T-helper 1 cell (primary cell): Measurements from ENCODE around the gene ZBTB11.
"Not testable (repeated sequence)": the region's sequence is repeated elsewhere in the genome, so short reads cannot be mapped to it uniquely, and the experiment has no call there.

Experiments used
- DNase-seq, 5 donors: peaks; one replicate each; pipeline ENCODE4 v3.0.0-alpha.2; 2012 to 2020
- total RNA-seq, 4 donors: gene quantifications; one replicate each; lab custom pipeline; 2026; lab: John Stamatoyannopoulos, UW

The ZBTB11 gene, protein sequence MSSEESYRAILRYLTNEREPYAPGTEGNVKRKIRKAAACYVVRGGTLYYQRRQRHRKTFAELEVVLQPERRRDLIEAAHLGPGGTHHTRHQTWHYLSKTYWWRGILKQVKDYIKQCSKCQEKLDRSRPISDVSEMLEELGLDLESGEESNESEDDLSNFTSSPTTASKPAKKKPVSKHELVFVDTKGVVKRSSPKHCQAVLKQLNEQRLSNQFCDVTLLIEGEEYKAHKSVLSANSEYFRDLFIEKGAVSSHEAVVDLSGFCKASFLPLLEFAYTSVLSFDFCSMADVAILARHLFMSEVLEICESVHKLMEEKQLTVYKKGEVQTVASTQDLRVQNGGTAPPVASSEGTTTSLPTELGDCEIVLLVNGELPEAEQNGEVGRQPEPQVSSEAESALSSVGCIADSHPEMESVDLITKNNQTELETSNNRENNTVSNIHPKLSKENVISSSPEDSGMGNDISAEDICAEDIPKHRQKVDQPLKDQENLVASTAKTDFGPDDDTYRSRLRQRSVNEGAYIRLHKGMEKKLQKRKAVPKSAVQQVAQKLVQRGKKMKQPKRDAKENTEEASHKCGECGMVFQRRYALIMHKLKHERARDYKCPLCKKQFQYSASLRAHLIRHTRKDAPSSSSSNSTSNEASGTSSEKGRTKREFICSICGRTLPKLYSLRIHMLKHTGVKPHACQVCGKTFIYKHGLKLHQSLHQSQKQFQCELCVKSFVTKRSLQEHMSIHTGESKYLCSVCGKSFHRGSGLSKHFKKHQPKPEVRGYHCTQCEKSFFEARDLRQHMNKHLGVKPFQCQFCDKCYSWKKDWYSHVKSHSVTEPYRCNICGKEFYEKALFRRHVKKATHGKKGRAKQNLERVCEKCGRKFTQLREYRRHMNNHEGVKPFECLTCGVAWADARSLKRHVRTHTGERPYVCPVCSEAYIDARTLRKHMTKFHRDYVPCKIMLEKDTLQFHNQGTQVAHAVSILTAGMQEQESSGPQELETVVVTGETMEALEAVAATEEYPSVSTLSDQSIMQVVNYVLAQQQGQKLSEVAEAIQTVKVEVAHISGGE
- 183 to 228 (median 217) reads per million in 4 donors for total RNA-seq

DNA sequence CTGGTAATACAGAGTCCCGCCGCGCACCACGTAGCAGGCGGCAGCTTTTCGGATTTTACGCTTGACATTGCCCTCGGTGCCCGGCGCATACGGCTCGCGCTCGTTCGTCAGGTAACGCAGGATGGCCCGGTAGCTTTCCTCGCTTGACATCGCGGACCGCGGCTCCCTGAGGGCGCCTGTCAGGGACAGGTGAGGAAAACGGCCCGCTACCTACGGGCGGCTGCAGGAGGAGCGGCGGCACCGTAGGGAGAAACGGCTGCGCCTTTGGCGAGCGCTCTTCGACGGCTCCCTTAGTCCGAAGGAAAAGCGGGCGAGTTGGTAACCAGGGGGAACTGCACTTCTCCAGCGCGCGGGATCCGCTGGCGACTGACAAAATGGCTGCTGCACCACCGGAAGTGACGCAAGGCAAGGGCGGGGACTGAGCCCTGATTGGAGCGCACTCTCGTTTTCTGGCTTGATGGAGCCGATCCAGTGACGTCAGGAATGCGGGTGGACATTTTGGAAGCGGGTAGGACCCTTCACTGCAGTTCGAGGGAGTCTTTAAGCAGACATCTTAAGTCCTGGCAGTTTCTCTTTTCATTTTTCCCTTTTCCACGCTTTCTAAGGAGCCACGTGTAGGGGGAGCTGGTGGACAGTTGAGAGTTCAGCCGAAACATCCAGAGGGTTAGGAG, at the start of gene ZBTB11:
Gene ZBTB11, minus strand, starts transcription at position 368 of the 671 bp plus-strand sequence. Its CDS starts 218 bp downstream, at position 150.
- DNase-seq = peak; percentile 97 to 100 (median 99)

DNA sequence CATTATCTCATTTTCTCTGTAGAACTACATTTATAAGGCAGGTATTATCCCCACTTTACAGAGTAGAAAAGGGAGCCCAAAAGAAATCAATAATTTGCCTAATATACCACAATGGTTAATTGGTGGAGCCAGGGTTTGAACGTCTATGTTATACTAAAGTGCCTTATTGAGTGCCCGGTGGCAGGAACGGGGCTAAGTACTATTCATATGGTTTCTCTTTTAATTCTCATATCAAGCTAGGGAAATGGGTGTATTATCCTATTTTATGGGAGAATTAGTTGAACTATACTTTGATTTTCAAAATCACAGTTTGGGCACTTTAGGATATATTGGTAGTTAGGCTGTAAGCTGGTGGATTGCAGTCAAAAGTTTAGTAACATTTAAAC, 49.0 kb upstream of the ZBTB11 start:
- no peak for DNase-seq

DNA sequence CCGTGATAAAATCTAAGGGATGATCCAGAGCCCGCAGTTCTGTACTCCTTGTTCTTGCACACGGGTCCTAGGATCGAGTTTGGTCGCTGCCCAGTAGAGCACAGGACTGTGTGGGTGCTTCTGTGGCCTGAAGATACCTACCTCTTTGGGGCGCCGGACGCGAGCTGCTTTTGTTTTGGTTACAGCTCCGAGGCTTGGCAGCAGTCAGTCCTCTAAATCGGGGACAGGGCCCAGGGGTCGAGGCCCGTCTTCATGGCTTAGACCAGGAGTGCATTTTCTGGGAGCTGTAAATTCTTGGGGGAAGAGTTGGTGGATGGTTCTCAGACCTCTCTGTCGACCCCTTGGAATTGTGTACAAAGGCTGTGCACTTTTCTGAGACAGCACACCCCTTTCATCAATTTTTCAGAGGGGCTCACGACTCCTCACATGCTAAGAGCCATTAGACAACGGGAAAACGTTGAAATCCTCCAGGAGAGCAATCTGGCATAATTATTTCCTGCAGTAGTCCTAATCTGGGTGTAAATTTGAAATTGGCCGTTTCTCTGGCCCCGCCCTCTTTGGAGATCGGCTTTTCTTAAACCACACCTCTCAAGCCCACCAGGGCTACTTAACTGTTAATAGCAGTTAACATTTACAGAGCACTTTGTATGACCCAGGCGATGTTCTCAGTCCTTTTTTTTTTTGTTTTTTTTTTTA, 48.4 kb upstream of the ZBTB11 start:
- peak in 4 of 5 donors; percentile 13 to 20 (median 16) for DNase-seq

DNA sequence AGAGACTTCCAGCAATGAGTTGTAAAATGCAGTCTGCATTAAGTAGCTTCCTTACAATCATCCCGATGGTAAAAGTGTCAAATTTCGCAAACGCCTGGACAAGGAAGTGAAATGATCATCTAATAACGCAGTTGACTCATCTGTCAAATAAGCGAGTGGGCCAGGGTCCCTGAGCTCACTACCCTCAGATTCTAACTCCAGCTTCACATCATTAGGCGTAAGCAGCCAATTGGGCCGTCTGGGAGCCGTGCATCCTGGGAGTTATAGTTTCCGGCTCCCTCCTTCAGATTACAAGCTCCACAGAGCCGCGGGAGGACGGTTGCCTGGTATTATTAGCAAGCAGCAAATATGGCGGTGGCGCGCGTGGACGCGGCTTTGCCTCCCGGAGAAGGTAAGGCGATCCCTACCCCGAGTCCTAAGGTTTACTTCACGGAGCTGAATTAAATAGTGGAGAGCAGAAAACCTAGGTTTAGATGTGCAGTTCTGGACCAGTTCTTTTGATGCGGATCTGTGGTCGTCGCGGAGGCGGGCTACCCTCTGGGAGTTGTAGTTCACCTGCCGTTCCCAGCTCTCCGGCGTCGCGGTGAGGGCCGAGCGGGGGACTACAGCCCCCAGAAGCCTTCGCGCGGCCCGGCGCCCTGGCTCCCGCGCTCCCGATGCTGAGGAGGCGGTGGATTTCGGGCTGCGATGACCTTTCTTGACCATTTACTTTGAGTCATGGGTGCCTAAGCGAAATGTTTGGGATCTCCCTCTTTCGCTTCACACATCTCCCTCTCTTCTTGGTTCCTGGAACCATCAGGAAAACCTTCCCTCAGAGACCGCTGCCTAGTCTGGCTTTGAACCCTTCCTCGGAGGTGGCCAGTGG, 47.6 kb upstream of the ZBTB11 start, which contains the start of gene CEP97:
Gene CEP97, plus strand, starts transcription at position 286 of the 865 bp plus-strand sequence. Its CDS starts 63 bp downstream, at position 349.
- peak; percentile 67 to 91 (median 80) for DNase-seq

DNA sequence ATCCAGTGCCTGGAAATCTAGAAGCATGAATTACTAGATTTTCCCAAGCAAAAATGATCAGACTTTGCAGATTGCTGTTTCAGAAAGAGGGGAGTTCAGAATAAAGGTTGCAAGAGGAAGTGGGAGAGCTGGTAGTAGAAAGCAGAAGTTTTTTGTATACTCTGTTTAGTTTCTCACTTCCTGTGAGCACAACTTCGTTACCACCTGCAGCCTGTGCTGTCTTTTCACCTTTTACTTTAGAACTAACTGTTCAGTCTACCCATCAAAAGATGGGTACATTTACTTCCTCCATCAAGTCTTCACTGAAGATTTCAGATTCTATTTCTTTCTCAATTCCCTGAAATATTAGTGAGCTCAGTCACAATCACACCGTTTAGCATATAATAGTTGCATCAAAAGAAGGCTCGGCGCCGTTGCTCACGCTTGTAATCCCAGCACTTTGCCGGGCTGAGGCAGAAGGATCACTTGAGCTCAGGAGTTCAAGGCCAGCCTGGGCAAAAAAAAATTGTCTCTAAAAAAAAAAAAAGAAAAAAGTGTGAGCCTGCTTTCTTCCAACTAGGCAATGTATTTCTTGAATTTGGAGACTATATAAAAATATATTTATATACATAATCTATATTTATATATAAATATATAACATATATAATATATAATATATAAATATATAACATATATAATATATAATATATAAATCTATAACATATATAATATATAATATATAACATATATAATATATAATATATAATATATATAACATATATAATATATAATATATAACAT, 45.7 kb upstream of the ZBTB11 start:
- peak in 2 of 5 donors; percentile 3 to 72 for DNase-seq

DNA sequence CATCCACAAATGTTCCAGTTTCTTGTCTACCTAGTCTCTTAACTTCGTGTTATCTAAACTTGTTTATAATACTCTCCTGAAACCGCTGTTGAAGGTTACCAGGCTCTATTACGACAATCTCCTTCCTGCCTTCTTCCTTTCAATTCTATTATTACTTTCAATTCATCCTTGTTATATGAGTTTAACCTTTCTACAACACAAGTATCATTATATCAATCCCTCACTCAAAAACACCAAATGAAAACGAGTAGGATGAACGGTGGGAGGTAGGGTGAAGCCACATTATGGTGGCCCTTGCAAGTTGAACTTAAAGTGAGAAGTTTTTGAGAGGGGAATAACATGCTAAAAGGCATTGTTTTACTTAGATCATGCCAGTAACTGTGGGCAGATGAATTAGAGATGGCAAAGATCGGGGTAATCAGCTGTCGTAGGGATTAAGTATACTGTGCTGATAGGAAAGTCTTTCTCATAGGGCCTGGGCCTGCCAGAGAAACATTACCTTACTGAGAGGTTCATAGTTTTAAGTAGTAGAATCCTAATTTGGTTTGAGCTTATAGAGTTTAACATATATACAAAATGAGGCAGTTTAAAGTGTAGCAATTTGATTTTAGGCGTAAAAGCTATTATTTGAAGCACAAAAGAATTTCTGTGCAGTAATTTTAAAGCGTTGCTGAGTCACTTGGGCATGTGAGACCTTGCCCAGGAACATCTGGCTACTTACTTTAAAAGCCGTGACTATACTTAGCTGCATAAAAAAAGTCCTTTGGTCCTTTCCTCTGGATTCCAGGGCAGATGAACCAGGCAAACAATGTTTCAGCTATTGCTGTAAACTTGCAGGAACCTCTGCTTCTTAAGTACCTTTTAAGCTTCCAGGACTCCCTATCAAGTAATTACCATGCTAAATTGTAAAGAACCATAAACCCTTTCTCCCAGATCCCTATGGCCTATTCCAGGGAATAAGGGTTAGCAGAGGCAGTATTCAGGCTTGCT, 44.2 kb upstream of the ZBTB11 start:
- peak in 1 of 5 donors; percentile 52 for DNase-seq

DNA sequence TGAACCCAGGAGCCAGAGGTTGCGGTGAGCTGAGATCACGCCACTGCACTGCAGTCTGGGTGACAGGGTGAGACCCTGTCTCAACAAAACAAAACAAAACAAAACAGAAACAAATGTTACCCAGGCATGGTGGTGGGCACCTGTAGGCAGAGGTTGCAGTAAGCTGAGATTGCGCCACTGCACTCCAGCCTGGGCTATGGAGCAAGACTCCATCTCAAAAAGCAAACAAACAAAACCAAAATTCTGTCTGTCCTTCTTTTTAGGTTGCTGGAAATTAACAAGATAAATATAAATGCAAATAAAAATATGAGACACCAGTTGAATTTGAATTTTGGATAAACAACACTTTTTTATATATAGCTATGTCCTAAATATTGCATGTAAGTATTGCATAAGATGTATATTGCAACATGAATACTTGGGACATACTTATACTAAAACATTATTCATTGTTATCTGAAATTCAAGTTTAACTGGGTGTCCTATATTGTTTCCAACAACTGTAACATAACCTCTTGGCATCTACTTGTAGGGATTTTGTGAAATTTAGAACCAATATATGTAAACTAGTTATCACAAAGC, 42.8 kb upstream of the ZBTB11 start:
- DNase-seq = no peak

DNA sequence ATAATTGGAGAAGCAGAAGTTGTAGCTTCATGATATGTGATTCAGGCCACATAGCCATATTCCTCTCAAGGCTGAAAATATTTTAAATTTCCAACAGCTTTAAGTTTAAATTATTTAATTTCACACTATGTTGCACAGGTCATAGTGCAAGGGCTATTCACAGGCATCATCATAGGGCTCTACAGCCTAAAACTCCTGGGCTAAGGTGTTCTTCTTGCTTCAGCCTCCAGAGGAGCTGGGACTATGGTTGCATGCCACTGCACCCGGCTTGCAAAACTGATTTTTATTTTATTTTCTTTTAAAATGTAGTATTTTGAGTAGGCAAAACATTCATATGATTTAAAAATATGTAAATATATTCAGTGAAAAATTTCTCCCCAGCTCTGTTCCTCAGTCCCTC, 41.5 kb upstream of the ZBTB11 start:
- DNase-seq = no peak

DNA sequence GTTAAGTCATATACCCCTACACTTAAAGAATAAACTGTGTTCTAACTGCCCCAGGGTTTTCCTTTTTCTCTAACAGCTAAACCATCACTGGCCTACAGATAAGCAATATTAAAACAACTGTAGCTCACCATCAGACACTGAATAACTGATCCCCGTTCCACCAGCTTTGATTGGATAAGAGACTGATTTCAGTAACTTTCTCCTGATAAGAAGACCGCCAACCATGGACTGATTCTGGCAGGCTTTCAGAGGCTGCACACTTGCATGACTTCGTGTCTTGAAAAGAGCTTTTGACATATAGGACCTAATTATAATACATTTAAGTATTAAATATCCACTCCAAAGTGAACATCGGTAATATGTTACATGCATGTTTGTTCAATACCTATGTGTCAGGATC, 32.2 kb upstream of the ZBTB11 start:
- DNase-seq = no peak

DNA sequence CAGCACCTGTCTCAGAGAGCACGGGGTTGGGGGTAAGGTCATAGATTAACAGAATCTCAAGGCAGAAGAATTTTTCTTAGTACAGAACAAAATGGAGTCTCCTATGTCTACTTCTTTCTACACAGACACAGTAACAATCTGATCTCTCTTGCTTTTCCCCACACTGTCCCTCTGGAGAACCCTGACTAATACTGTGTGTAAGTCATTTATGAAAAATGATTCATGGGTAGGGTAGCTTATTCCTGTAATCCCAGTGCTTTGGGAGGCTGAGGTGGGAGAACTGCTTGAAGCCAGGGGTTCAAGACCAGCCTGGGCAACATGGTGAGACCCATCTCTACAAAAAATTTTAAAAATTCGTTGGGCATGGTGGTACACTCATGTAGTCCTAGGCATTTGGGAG, 27.7 kb upstream of the ZBTB11 start:
- DNase-seq = not testable (repeated sequence)

DNA sequence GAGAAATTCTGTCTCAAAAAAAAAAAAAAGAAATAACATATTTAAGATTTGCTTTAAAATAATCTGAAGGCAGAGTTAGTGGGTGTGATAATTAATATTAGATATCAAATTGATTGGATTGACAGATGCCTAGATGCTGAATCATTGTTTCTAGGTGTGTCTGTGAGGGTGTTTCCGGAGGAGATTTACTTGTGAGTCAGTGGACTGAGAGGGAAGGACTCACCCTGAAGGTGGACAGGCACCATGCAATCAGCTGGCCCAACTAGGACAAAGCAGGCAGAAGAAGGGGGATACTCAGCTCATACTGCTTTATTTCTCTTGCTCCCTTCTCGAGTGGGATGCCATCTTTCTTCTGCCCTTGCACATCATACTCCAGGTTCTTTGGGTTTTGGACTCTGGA, 26.2 kb upstream of the ZBTB11 start:
- DNase-seq = no peak

DNA sequence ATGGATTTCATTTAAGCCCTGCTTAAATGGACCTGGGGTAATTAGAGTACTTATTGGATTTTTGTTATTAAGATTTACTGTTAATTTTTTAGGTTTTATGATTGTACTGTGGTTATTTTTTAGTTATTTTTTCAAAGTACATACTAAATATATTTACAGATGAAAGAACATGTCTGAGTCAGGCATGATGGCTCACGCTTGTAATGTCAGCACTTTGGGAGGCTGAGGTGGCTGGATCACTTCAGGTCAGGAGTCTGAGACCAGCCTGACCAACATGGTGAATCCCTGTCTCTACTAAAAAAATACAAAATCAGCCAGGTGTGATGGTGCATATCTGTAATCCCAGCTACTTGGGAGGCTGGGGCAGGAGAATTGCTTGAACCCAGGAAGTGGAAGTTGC, 25.8 kb upstream of the ZBTB11 start:
- DNase-seq = no peak

DNA sequence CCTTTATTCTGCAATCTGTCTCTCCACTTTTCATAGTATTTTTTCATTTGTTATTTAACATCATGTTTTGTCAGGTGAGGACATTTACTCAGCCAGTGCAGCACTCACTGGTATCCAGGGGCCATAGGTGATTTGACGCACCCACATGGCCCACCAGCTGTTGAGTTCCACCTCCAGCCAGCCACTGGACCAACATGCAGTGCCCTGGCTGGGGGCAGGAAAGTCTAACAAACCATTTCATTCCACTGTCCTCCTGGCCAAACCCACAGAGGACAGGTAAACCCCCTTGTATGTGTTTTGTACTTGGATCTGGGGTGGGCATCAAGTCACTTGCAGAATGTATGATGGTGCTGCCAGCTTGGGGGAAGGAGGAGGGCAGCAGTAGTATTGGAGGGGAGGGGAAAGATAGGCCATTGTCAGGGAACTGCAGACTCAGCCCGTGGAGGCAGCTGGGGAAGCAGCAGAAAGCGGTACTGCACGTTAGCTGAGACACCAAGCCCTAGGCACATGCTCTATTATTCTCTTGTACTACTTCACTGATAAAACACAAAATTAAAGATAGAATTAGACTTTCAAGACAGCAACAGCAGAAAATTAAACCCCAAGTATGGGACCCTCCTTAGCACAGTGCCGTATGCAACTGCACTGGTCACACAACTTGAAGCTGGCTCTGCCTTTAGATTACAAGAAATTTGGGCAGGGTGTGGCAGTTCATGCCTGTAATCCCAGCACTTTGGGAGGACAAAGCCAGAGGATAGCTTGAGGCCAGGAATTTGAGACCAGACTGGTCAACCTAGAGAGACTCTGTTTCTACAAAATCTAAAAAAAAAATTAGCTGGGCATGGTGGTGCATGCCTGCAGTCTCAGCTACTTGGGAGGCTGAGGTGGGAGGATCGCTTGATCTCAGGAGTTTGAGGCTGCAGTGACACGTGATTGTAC, 25.0 kb upstream of the ZBTB11 start:
- DNase-seq = no peak

DNA sequence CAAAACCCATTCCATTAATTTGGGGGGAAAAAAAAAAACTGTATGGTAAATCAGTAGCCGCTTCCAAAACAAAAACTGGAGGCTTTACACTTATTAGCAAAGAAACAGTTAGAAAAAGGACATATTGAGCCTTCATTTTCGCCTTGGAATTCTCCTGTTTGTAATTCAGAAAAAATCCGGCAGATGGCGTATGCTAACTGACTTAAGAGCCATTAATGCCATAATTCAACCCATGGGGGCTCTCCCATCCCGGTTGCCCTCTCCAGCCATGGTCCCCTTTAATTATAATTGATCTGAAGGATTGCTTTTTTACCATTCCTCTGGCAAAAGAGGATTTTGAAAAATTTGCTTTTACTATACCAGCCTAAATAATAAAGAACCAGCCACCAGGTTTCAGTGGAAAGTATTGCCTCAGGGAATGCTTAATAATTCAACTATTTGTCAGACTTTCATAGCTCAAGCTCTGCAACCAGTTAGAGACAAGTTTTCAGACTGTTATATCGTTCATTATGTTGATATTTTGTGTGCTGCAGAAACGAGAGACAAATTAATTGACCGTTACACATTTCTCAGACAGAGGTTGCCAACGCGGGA, 18.9 kb upstream of the ZBTB11 start:
- peak in 2 of 5 donors; percentile 45 to 57 for DNase-seq

DNA sequence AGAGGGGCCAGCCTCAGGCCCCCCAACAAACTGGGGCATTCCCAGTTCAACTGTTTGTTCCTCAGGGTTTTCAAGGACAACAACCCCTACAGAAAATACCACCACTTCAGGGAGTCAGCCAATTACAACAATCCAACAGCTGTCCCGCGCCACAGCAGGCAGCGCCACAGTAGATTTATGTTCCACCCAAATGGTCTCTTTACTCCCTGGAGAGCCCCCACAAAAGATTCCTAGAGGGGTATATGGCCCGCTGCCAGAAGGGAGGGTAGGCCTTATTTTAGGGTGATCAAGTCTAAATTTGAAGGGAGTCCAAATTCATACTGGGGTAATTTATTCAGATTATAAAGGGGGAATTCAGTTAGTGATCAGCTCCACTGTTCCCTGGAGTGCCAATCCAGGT, 17.9 kb upstream of the ZBTB11 start:
- not testable (repeated sequence) for DNase-seq

DNA sequence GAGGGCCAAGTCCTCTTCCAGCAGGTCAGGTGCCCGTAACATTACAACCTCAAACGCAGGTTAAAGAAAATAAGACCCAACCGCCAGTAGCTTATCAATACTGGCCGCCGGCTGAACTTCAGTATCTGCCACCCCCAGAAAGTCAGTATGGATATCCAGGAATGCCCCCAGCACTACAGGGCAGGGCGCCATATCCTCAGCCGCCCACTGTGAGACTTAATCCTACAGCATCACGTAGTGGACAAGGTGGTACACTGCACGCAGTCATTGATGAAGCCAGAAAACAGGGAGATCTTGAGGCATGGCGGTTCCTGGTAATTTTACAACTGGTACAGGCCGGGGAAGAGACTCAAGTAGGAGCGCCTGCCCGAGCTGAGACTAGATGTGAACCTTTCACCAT, 16.6 kb upstream of the ZBTB11 start:
- DNase-seq = peak in 3 of 5 donors; percentile 9 to 30 (median 26)
